Neural progenitor cell (in vitro differentiated cells): Measurements from ENCODE around the gene KIAA0930. TPM values are rescaled to one million over a fixed set of nuclear protein-coding genes. Genes with fewer than 3 reads are reported as not detected.
A peak's percentile ranks its signal among the peaks of the same experiment; 100 is the strongest.

Experiments
- DNase-seq: peaks from one replicate; pipeline ENCODE4 v3.0.0-alpha.2; 2016; ENCODE audit warnings: low spot score
- H2AFZ ChIP-seq: fragments of 200-600 bp; sonication (generic); replicated peaks from 2 replicates; pipeline ENCODE4 v1.6.1; 2016; ENCODE audit warnings: antibody characterized with exemption
- H3F3A ChIP-seq: fragments of 200-600 bp; sonication (generic); 2 replicates; pipeline ENCODE4 v1.6.1; 2016; ENCODE audit warnings: antibody characterized with exemption, low read depth
- H3K27ac ChIP-seq: fragments of 200-600 bp; sonication (generic); 2 replicates; pipeline ENCODE4 v1.5.1; 2016; ENCODE audit warnings: mild to moderate bottlenecking
- H3K27me3 ChIP-seq: fragments of 200-600 bp; sonication (generic); 2 replicates; pipeline ENCODE4 v1.6.1; 2016; ENCODE audit warnings: mild to moderate bottlenecking, moderate library complexity
- H3K36me3 ChIP-seq: fragments of 200-600 bp; sonication (generic); 2 replicates; pipeline ENCODE4 v1.5.1; 2016
- H3K4me1 ChIP-seq: fragments of 200-600 bp; sonication (generic); 2 replicates; pipeline ENCODE4 v1.6.1; 2016; ENCODE audit warnings: mixed run types
- H3K4me2 ChIP-seq: fragments of 200-600 bp; sonication (generic); 2 replicates; pipeline ENCODE4 v1.6.1; 2016
- H3K4me3 ChIP-seq: fragments of 200-600 bp; sonication (generic); 2 replicates; pipeline ENCODE4 v1.5.1; 2016
- H3K79me2 ChIP-seq: fragments of 200-600 bp; sonication (generic); 2 replicates; pipeline ENCODE4 v1.6.1; 2016; ENCODE audit warnings: low read depth
- H3K9ac ChIP-seq: fragments of 200-600 bp; sonication (generic); 2 replicates; pipeline ENCODE4 v1.6.1; 2016
- H3K9me3 ChIP-seq: fragments of 200-600 bp; sonication (generic); 2 replicates; pipeline ENCODE4 v1.5.1; 2016; ENCODE audit warnings: low read depth
- H4K20me1 ChIP-seq: fragments of 200-600 bp; sonication (generic); 2 replicates; pipeline ENCODE4 v1.6.1; 2016; ENCODE audit warnings: low read depth
- H3K27ac Mint-ChIP-seq: 3 replicates; pipeline ENCODE4 v1.8.0; 2021; ENCODE audit warnings: mixed read lengths
- H3K27me3 Mint-ChIP-seq: 2 replicates; pipeline ENCODE4 v1.8.0; 2022; ENCODE audit warnings: low read depth, mild to moderate bottlenecking, inconsistent platforms, moderate library complexity, mixed read lengths; ENCODE audit not compliant: insufficient read depth
- H3K36me3 Mint-ChIP-seq: 3 replicates; pipeline ENCODE4 v1.8.0; 2021; ENCODE audit warnings: mixed read lengths
- H3K4me1 Mint-ChIP-seq: 3 replicates; pipeline ENCODE4 v1.8.0; 2021; ENCODE audit warnings: mixed read lengths
- H3K4me3 Mint-ChIP-seq: 3 replicates; pipeline ENCODE4 v1.8.0; 2021; ENCODE audit warnings: mild to moderate bottlenecking, moderate library complexity, mixed read lengths
- H3K9me3 Mint-ChIP-seq: 3 replicates; pipeline ENCODE4 v1.8.0; 2020; ENCODE audit warnings: mixed read lengths
- EZH2 ChIP-seq: fragments of 200-600 bp; sonication (generic); IDR thresholded peaks from 2 replicates; pipeline ENCODE4 v1.6.1; 2017; ENCODE audit warnings: antibody characterized with exemption, mild to moderate bottlenecking, moderate library complexity
- EZH2phosphoT487 ChIP-seq: fragments of 200-600 bp; sonication (generic); IDR thresholded peaks from 2 replicates; pipeline ENCODE4 v1.6.1; 2017; ENCODE audit warnings: antibody characterized with exemption
- total RNA-seq: library from RNA; depleted of rRNA; stranded (reverse); fragments of >200 nt; gene quantifications from 2 replicates; pipeline ENCODE4 v1.2.3, GENCODE V29; 2015; ENCODE audit warnings: low replicate concordance
- TF ChIP-seq, protein P1 (sequence below): fragments of 200-600 bp; sonication (generic); IDR thresholded peaks from 2 replicates; pipeline ENCODE4 v1.5.1; 2017; ENCODE audit warnings: antibody characterized with exemption, mild to moderate bottlenecking

Gene KIAA0930
- total RNA-seq, 1 donor from 2014 or later = 15.0 TPM

GRCh38 chr22:45185718-45186514 is 54.8 kb downstream of the KIAA0930 start:
- H4K20me1 ChIP-seq = peaks cover 16% of the 10 kb centered on the region
- no peaks in the 10 kb centered on the region for H3K4me1 Mint-ChIP-seq
- no peaks in the 10 kb centered on the region for H3K27me3 Mint-ChIP-seq
- H3K4me1 ChIP-seq = no peaks in the 10 kb centered on the region
- no peak for DNase-seq
- no peak overlapping the region for H3K4me3 ChIP-seq
- H3K9ac ChIP-seq = no peak overlapping the region
- H3K27ac Mint-ChIP-seq = peak overlapping the region; percentile 31
- no peak overlapping the region for H2AFZ ChIP-seq
- no peak overlapping the region for H3K4me3 Mint-ChIP-seq
- H3K27ac ChIP-seq = no peak overlapping the region
- H3K9me3 ChIP-seq = no peaks in the 10 kb centered on the region
- no peaks in the 10 kb centered on the region for H3K27me3 ChIP-seq
- peaks cover 13% of the 10 kb centered on the region for H3F3A ChIP-seq
- H3K4me2 ChIP-seq = no peak overlapping the region
- H3K79me2 ChIP-seq = peaks cover 13% of the 10 kb centered on the region
- no peak for TF ChIP-seq EZH2
- no peak for TF ChIP-seq EZH2phosphoT487
- TF ChIP-seq, protein P1, sequence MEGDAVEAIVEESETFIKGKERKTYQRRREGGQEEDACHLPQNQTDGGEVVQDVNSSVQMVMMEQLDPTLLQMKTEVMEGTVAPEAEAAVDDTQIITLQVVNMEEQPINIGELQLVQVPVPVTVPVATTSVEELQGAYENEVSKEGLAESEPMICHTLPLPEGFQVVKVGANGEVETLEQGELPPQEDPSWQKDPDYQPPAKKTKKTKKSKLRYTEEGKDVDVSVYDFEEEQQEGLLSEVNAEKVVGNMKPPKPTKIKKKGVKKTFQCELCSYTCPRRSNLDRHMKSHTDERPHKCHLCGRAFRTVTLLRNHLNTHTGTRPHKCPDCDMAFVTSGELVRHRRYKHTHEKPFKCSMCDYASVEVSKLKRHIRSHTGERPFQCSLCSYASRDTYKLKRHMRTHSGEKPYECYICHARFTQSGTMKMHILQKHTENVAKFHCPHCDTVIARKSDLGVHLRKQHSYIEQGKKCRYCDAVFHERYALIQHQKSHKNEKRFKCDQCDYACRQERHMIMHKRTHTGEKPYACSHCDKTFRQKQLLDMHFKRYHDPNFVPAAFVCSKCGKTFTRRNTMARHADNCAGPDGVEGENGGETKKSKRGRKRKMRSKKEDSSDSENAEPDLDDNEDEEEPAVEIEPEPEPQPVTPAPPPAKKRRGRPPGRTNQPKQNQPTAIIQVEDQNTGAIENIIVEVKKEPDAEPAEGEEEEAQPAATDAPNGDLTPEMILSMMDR = no peak
- no peaks in the 10 kb centered on the region for H3K9me3 Mint-ChIP-seq
- H3K36me3 ChIP-seq = peaks cover 10% of the 10 kb centered on the region
- peaks cover 22% of the 10 kb centered on the region for H3K36me3 Mint-ChIP-seq

- no peak overlapping the region for H2AFZ ChIP-seq
- peaks cover 27% of the 10 kb centered on the region for H4K20me1 ChIP-seq
- no peak for TF ChIP-seq EZH2phosphoT487
- no peak for TF ChIP-seq EZH2
- TF ChIP-seq, protein P1 = no peak
- DNase-seq = no peak
- no peaks in the 10 kb centered on the region for H3K27me3 ChIP-seq
- no peaks in the 10 kb centered on the region for H3K9me3 ChIP-seq
- no peak overlapping the region for H3K9ac ChIP-seq
- Mint-ChIP-seq H3K4me3 (no peak overlapping the region), H3K36me3 (peaks cover 29% of the 10 kb centered on the region), H3K4me1 (no peaks in the 10 kb centered on the region), H3K9me3 (no peaks in the 10 kb centered on the region), H3K27me3 (peaks cover 4% of the 10 kb centered on the region), H3K27ac (no peak overlapping the region)
- H3K4me3 ChIP-seq = no peak overlapping the region
- H3K79me2 ChIP-seq = peaks cover 32% of the 10 kb centered on the region
- no peak overlapping the region for H3K27ac ChIP-seq
- H3K36me3 ChIP-seq = peaks cover 12% of the 10 kb centered on the region
- H3F3A ChIP-seq = peaks cover 8% of the 10 kb centered on the region
- H3K4me1 ChIP-seq = no peaks in the 10 kb centered on the region
- H3K4me2 ChIP-seq = no peak overlapping the region
Observed at GRCh38 chr22:45183974-45184373, 56.7 kb downstream of the KIAA0930 start.

GRCh38 chr22:45181766-45182165 is 58.9 kb downstream of the KIAA0930 start:
- Mint-ChIP-seq H3K36me3 (peaks cover 37% of the 10 kb centered on the region), H3K4me1 (no peaks in the 10 kb centered on the region), H3K4me3 (no peak overlapping the region), H3K27ac (no peak overlapping the region), H3K27me3 (peaks cover 4% of the 10 kb centered on the region), H3K9me3 (no peaks in the 10 kb centered on the region)
- Histone ChIP-seq H3K9ac (no peak overlapping the region), H3K27ac (no peak overlapping the region), H3K79me2 (peaks cover 47% of the 10 kb centered on the region), H3K27me3 (no peaks in the 10 kb centered on the region), H3K4me1 (no peaks in the 10 kb centered on the region), H2AFZ (no peak overlapping the region), H4K20me1 (peaks cover 30% of the 10 kb centered on the region), H3K4me2 (no peak overlapping the region), H3K4me3 (no peak overlapping the region), H3K9me3 (no peaks in the 10 kb centered on the region), H3K36me3 (peaks cover 12% of the 10 kb centered on the region), H3F3A (no peaks in the 10 kb centered on the region)
- TF ChIP-seq EZH2phosphoT487 (no peak), EZH2 (no peak)
- TF ChIP-seq, protein P1 = no peak
- no peak for DNase-seq
